GM21390 (cell line): ENCODE results near the gene ZNF658.
"Not testable (repeated sequence)": the region's sequence is repeated elsewhere in the genome, so short reads cannot be mapped to it uniquely, and the experiment has no call there.

Experiments
- ATAC-seq: cut with Tn5 transposase; IDR thresholded peaks from one replicate; pipeline ENCODE4 v1.9.1; 2021; ENCODE audit not compliant: unreplicated experiment

ZNF658 gene

DNA sequence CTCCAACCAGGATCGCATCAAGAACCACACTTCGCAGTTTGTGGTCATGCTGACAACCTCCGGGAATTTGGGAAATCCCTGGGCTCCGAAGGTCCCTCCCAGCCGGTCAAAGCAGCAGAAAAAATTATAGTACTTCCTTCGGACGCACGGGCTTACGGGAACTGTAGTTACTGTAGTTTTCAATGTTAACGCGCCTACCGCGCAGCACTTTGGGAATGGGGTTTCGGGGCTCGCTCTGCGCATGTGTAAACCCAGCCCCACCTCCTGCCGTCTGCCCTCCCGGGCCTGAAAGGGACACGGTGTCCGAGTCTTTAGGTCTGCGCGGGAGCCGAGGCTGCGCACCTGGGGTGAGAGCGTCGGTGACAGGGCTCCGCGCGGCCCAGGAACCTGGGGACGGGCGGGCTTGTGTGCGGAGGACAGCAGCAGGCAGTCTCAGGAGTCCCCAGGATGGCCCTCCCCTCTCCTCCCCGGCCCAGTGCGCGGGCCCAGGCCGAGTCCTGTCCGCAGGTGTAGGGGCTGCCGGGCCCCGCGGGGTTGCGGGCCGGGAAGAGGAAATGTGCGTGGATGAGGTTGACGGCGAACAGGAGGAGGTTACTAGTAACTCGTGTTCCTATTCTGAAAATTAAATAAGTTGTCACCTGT, at the start of gene ZNF658:
TSS of gene ZNF658 (plus strand) at position 236 of the 642 bp plus-strand sequence. CDS start 2,837 bp downstream, outside the sequence.
- peak; percentile 97 for ATAC-seq

DNA sequence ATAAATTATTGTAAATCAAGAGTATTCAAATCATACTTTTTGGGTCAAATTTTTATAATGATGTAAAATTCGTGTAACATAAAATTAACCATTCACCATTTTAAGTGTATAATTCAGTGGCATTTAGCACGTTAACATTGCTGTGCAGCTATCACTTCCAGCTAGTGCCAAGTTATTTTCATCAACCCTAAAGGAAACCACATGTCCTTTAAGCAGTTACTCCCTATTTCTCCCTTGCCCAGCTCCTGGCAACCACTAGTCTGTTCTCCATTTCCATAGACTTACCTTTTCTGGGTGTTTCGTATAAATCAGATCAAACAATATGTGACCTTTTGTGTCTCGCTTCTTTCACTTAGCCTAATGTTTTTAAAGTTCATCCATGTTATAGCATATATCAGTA, 38.8 kb upstream of the ZNF658 start:
- not testable (repeated sequence) for ATAC-seq

DNA sequence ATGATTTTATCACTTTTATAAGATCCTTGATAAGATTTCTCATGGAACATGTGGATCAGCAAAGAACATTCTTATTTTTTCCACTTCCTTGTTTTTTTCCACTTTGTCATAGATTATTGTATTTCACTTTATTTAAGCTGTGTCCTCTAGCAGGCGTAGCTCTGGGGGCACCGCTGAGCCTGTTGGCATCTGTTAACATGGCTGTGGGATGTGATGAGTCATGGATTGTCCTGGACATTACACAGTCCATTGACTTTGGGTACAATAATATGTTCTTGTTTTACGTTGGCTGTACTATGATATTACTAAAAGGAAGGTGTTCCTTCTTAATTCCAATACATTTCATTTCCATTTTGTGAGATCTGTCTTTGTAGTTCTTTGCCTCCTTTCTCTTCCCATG, 31.9 kb upstream of the ZNF658 start:
- not testable (repeated sequence) for ATAC-seq

DNA sequence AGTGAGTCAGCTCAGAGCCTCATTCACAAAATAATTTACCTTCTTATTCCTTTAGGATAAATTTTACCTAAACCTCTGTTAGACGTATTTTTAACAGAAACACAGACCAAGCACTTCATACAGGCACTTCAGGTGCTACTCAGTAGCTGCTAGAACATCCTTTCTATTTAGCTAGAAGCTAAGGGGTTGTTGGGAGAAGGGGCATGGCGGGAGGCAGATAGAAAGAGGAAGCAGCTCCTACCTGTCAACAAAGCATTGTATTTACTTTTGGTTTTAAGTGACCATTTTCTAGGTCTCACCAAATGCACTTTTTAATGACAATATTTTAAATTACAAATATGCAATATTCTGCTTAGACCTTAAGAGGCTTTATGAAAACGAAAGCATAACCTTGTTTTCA, 19.9 kb upstream of the ZNF658 start:
- not testable (repeated sequence) for ATAC-seq

DNA sequence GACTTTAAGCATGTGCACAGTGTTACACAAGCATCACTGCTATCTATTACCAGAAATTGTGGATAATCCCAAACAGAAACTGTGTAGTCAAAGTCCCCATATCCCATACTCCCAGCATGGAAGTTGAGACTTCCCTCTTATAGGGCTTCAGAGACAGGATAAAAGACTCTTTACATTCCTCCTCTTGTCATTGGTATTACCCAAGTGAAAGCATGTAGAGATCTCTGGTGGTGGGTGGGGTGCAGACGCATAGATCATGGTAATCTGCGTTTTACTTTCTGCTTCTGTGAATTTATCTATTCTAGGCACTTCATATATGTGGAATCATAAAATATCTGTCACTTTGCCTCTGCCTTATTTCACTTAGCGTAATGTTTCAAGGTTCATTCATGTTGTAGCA, 18.7 kb upstream of the ZNF658 start:
- ATAC-seq, result not testable (repeated sequence)

DNA sequence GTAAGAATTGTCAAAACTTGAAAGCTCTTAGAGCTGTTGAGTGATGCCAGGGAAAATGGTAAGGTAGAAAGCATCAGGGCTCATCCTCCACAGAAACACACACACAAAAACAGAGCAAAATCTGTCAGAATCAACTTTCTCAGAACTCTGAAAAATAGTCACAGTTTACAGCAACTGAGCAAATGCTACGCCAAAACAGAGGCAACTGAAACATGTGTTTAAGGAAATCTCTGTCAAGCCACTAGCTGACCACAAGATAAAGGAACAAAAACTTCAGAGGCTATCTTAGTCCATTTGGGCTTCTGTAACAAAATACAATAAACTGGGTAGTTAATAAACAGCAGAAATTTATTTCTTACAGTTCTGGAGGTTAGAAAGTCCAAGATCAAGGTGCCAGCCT, 10.2 kb upstream of the ZNF658 start:
- peak; percentile 92 for ATAC-seq

DNA sequence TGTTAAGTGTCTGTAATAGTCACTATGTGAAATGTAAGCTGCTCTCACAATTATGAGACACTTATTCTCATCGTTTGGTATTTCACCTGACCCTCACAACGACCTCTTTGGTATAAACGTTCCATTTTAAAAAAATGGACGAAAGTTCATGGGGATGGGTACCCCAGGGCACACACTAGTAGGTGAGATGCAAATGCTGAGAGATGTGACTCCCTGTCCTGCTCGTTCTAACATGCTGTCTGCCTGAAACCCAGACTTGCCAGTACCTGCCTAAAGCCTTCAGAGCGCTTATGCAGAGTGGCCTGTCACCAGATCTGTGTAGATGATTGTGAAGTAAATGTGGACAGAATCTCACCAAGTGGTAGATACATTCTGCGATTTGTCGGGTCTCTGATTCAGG, 616 bp downstream of the ZNF658 start:
- peak; percentile 32 for ATAC-seq

DNA sequence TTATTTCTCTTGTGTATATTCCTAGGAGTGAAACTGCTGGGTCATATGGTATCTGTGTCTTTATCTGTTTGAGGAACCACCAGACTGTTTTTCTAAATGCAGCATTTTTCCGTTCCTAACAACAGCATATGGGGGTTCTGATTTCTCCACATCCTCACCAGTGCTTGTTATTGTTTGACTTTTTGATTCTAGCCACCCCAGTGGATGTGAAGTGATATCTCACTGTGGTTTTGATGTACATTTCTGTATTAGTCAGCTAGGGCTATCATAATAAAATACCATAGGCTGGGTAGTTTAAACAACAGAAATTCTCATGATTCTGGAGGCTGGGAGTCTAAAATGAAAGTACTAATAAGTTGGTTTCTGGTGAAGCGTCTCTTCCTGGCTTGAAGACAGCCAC, 9.0 kb downstream of the ZNF658 start:
- not testable (repeated sequence) for ATAC-seq

DNA sequence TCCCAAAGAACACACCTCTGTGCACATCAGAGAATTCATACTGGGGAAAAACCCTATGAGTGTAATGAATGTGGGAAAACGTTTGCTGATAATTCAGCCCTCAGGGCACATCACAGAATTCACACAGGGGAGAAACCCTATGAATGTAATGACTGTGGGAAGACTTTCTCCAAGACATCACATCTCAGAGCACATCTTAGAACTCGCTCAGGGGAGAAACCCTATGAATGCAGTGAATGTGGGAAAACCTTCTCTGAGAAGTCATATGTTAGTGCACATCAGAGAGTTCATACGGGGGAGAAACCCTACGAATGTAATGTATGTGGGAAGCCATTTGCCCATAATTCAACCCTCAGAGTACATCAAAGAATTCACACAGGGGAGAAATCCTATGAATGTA, 19.5 kb downstream of the ZNF658 start:
- ATAC-seq, result not testable (repeated sequence)

DNA sequence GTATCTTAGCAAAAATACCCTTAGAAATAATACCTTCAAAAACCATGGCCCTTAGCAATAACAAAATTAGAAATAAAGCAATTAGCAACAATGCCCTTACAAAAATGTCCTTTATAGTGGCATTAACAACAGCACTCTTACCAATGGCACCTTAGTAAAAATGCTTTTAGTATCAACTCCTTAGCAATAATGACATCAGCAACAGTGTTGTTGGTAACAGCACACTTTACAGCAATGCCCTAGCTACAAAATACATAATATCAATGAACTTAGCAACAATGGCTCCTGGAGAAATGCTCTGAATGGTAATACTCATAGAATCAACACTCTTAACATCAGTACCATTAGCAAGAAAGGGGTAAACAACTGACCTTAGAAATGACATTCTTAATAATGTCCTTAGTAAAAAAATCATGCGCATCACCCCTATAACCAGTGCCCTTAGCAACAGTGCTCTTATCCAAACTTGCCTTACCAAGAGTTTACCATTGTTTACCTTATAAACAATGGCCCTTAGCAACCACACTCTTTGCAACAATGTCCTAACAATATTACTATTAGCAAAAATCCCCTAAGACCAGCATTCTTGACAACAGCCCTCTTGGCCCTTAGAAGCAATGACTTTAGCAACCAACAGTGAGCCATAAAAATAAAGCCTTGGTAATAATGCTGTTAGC, 35.8 kb downstream of the ZNF658 start:
- ATAC-seq, result not testable (repeated sequence)

DNA sequence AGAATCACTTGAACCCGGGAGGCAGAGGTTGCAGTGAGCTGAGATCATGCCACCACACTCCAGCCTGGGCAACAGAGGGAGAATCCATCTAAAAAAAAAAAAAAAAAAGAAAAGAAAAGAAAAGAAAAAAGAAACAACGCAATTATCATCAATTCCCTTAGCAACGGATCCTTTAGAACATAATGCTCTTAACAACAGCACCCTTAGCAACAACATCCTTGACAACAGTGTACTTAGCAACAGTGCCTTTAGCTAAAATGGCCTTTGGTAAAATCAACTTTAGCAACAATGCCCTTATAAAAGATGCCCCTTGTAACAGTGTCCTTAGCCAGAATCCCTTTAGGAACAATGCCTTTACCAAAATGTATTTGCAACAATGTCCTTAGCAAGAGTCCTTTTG, 37.1 kb downstream of the ZNF658 start:
- ATAC-seq, result not testable (repeated sequence)

DNA sequence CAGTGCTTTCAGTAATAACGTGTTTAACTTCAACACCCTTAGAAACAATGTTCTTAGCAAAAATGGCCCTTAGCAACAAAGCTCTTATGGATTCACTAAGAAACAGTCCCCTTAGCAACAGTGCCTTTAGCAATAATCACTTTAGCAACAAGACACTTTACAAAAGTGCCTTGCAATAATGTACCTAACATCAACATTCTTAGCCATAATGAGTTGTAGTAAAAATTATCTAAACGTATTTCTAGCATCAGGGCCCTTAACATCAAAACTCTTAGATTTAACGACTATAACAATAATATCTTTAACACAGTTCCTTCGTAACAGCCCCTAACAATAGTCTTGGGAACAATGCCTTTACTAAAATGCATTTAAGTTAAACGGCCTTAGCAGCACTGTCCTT, 37.8 kb downstream of the ZNF658 start:
- not testable (repeated sequence) for ATAC-seq

DNA sequence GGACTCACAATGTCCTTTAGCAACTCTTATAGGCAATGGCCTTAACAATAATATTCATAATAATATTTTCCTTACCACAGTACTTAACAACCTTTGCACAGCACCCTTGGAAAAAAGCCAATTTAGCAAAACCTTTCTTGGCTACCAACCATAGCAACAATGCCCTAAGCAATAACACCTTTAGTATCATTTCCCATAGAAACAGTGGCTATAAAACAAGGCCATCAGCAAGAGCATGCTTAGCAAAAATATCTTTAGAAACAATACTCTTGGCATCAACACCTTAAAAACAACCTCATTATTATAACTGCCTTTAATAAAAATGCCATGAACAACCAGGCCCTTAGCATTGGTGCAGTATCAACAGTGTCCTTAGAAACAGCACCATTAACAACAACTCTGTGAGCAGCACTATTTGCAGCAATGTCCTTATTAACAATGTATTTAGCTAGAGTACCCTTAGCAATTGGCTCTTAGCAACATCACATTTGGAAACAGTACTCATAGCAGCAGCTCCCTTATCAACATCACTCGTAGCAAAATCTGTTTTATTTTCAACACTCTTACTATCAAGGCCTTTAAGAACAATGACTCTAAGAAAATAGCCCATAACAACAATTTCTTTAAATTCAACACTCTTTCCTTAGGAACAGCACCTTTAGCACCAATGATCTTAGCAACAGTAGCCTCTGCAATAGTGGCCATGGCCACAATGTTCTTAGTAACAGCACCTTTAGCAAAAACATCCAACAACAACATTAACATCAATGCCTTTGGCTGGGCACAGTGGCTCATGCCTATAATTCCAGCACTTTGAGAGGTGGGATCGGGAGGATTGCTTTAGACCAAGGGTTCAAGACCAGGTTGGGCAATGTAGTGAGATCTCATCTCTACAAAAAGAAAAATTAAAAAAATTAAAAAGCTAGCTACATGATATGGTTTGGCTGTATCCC, 39.6 kb downstream of the ZNF658 start:
- not testable (repeated sequence) for ATAC-seq

DNA sequence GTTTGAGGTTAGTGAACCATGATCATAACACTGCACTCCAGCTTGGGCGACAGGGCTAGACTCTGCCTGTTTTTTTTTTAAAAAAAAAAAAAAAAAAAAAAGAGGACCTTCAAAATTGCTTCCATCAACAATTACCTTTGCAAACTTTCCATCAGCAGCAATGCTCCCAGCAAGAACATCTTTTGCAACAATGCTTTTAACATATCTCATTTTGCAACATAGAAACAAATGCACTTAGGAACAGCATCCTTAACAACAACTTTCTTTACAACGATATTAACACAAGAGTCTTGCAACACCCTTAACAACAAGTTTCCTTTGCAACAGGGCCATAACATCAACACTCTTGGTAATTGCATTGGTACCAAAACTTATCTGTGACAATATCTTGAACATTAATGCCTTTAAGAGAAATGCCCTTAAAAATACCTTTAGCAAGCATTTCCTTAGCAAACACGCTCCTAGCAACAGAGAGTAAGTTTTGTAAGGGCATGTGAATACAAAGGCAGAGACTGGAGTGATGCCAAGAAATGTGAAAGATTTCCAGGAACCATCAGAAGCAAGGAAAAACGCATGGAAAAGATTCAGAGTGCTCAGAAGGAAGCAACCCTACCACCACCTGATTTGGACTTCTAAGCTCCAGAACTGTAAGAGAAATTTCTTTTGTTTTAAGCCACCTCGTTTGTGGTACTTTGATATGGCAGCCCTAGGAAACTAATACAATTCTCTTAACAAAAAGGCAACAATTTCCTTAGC, 42.1 kb downstream of the ZNF658 start:
- ATAC-seq, result not testable (repeated sequence)

DNA sequence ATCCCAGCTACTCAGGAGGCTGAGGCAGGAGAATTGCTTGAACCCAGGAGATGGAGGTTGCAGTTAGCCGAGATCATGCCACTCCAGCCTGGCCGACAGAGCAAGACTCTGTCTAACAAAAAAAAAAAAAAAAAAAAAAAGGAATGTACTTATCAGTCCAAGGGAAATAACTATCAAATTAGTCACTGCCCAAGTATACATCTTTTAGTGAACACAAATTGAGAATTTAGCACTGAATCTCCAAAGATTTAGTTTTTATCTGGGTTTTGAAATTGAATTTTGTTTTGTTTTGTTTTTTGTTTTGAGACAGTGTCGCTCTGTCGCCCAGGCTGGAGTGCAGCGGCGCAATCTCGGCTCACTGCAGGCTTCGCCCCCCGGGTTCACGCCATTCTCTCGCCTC, 52.1 kb downstream of the ZNF658 start:
- ATAC-seq, result not testable (repeated sequence)
